ENCODE data around the gene BBS9. TPM values are rescaled to one million over a fixed set of nuclear protein-coding genes. Genes with fewer than 3 reads are reported as not detected.
A peak's percentile ranks its signal among the peaks of the same experiment; 100 is the strongest.

The BBS9 gene
- total and polyA plus RNA-seq, 3 donors from 2014 or later = 39.3 to 55.7 (median 53.3) TPM

- Histone ChIP-seq H3K36me3 (ENCODE audit: low read depth, missing control alignments) (no peaks in the 10 kb centered on the region), H3K4me3 (no peak overlapping the region), H3K27me3 (no peaks in the 10 kb centered on the region), H3K27ac (no peak overlapping the region), H3K9me3 (no peaks in the 10 kb centered on the region), H3K4me1 (no peaks in the 10 kb centered on the region)
- peak; percentile 70 for DNase-seq
- TF ChIP-seq, protein P1, sequence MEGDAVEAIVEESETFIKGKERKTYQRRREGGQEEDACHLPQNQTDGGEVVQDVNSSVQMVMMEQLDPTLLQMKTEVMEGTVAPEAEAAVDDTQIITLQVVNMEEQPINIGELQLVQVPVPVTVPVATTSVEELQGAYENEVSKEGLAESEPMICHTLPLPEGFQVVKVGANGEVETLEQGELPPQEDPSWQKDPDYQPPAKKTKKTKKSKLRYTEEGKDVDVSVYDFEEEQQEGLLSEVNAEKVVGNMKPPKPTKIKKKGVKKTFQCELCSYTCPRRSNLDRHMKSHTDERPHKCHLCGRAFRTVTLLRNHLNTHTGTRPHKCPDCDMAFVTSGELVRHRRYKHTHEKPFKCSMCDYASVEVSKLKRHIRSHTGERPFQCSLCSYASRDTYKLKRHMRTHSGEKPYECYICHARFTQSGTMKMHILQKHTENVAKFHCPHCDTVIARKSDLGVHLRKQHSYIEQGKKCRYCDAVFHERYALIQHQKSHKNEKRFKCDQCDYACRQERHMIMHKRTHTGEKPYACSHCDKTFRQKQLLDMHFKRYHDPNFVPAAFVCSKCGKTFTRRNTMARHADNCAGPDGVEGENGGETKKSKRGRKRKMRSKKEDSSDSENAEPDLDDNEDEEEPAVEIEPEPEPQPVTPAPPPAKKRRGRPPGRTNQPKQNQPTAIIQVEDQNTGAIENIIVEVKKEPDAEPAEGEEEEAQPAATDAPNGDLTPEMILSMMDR (IDR thresholded peaks at IDR 0.05) = no peak
- TF ChIP-seq POLR2A (IDR thresholded peaks at IDR 0.05) = no peak
- intact Hi-C loops (cut with DNase I; ENCODE audit: low total_unique reads) = no loop called here
- WGBS, 2 donors = 38 to 57% methylated on average over 4 of the region's 4 CpGs
Measured at GRCh38 chr7:33444511-33444910, 315.1 kb downstream of the BBS9 start.

- no peaks in the 10 kb centered on the region for H3K36me3 ChIP-seq (ENCODE audit: low read depth, missing control alignments)
- no peaks in the 10 kb centered on the region for H3K4me1 ChIP-seq
- DNase-seq = no peak
- no peak overlapping the region for H3K27ac ChIP-seq
- H3K27me3 ChIP-seq = no peaks in the 10 kb centered on the region
- no peak overlapping the region for H3K4me3 ChIP-seq
- intact Hi-C loops (cut with DNase I; ENCODE audit: low total_unique reads) = no loop called here
- 91 to 95% methylated on average over 3 of the region's 3 CpGs for WGBS, 2 donors
- no peaks in the 10 kb centered on the region for H3K9me3 ChIP-seq
- no peak for TF ChIP-seq POLR2A (IDR thresholded peaks at IDR 0.05)
- TF ChIP-seq, protein P1 (IDR thresholded peaks at IDR 0.05) = no peak
Measured at GRCh38 chr7:33446551-33446950, 317.2 kb downstream of the BBS9 start.

- no peak for TF ChIP-seq POLR2A (IDR thresholded peaks at IDR 0.05)
- TF ChIP-seq, protein P1 (IDR thresholded peaks at IDR 0.05) = no peak
- no peak for DNase-seq
- H3K9me3 ChIP-seq = no peaks in the 10 kb centered on the region
- H3K36me3 ChIP-seq (ENCODE audit: low read depth, missing control alignments) = no peaks in the 10 kb centered on the region
- intact Hi-C loops (cut with DNase I; ENCODE audit: low total_unique reads) = no loop called here
- H3K4me3 ChIP-seq = no peak overlapping the region
- H3K27me3 ChIP-seq = no peaks in the 10 kb centered on the region
- no peak overlapping the region for H3K27ac ChIP-seq
- H3K4me1 ChIP-seq = no peaks in the 10 kb centered on the region
- WGBS, 2 donors = 52 to 66% methylated on average over 6 of the region's 6 CpGs
Measured at GRCh38 chr7:33448035-33448434, 318.7 kb downstream of the BBS9 start.

DNA sequence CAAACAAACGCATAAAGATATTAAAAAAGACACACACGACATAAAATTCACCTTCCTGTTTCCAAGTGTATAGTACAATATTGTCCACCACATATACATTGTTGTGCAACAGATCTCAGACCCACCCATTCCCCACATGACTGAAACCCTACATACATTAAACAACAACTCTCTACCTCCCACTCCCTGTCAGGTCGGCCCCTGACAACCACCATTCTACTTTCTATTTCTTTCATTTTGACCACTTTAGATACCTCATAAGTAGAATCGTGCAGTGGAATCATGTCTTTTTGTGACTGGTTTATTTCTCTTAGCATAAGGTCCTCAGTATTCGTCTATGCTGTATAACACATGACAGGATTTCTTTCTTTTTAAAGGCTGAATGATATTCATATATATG, 320.5 kb downstream of the BBS9 start:
- intact Hi-C loops (cut with DNase I; ENCODE audit: low total_unique reads) = no loop called here
- 86 to 87% methylated on average over 5 of the region's 5 CpGs for WGBS, 2 donors
- no peaks in the 10 kb centered on the region for H3K9me3 ChIP-seq
- no peaks in the 10 kb centered on the region for H3K27me3 ChIP-seq
- H3K4me1 ChIP-seq = no peaks in the 10 kb centered on the region
- TF ChIP-seq, protein P1 (IDR thresholded peaks at IDR 0.05) = no peak
- no peak for TF ChIP-seq POLR2A (IDR thresholded peaks at IDR 0.05)
- H3K36me3 ChIP-seq (ENCODE audit: low read depth, missing control alignments) = no peaks in the 10 kb centered on the region
- no peak for DNase-seq
- no peak overlapping the region for H3K4me3 ChIP-seq
- H3K27ac ChIP-seq = no peak overlapping the region

GRCh38 chr7:33452805-33453502, 323.6 kb downstream of the BBS9 start:
- no peaks in the 10 kb centered on the region for H3K27me3 ChIP-seq
- H3K4me1 ChIP-seq = no peaks in the 10 kb centered on the region
- 48 to 74% methylated on average over 1 of the region's 1 CpG for WGBS, 2 donors
- H3K4me3 ChIP-seq = no peak overlapping the region
- intact Hi-C loops (cut with DNase I; ENCODE audit: low total_unique reads) = no loop called here
- no peaks in the 10 kb centered on the region for H3K36me3 ChIP-seq (ENCODE audit: low read depth, missing control alignments)
- no peaks in the 10 kb centered on the region for H3K9me3 ChIP-seq
- no peak for TF ChIP-seq POLR2A (IDR thresholded peaks at IDR 0.05)
- TF ChIP-seq, protein P1 (IDR thresholded peaks at IDR 0.05) = no peak
- DNase-seq = no peak
- H3K27ac ChIP-seq = no peak overlapping the region

Data from testis (tissue), 3 donors.